PFSK-1 (cell line): ENCODE measurements around the gene ZNF630.

Experiments
- TAF1 ChIP-seq: IDR thresholded peaks from 2 replicates; pipeline ENCODE4 v1.6.1; 2012; ENCODE audit warnings: low read length, control low read depth, borderline replicate concordance; ENCODE audit not compliant: insufficient read depth
- TF ChIP-seq, protein P1 (sequence below), 2 experiments: IDR thresholded peaks; 2 replicates each; pipeline versions ENCODE4 v1.6.1 to v1.8.0; 2011 to 2012; ENCODE audit warnings: low read depth in 2 of 2, low read length in 2 of 2, control low read depth in 1 of 2, inconsistent platforms in 1 of 2, mild to moderate bottlenecking in 1 of 2, moderate library complexity in 1 of 2; ENCODE audit not compliant: insufficient read depth in 1 of 2

DNA sequence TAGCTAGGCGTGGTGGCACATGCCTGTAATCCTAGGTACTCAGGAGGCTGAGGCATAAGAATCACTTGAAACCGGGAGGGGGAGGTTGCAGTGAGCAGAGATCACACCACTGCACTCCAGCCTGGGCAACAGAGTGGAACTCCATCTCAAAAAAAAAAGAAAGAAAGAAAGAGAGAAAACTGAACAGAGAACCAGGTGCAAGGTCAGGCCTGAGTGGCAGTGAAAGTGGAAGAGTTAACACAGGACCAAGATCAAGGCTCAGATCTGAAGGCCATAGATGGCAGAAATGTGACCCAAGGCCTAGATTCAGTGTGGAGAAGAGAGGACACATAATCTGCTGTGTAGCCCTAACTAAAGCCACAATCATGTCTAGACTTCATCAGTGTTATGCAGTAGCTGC is 4.9 kb upstream of the ZNF630 start:
- TF ChIP-seq TAF1: no peak
- TF ChIP-seq, protein P1, sequence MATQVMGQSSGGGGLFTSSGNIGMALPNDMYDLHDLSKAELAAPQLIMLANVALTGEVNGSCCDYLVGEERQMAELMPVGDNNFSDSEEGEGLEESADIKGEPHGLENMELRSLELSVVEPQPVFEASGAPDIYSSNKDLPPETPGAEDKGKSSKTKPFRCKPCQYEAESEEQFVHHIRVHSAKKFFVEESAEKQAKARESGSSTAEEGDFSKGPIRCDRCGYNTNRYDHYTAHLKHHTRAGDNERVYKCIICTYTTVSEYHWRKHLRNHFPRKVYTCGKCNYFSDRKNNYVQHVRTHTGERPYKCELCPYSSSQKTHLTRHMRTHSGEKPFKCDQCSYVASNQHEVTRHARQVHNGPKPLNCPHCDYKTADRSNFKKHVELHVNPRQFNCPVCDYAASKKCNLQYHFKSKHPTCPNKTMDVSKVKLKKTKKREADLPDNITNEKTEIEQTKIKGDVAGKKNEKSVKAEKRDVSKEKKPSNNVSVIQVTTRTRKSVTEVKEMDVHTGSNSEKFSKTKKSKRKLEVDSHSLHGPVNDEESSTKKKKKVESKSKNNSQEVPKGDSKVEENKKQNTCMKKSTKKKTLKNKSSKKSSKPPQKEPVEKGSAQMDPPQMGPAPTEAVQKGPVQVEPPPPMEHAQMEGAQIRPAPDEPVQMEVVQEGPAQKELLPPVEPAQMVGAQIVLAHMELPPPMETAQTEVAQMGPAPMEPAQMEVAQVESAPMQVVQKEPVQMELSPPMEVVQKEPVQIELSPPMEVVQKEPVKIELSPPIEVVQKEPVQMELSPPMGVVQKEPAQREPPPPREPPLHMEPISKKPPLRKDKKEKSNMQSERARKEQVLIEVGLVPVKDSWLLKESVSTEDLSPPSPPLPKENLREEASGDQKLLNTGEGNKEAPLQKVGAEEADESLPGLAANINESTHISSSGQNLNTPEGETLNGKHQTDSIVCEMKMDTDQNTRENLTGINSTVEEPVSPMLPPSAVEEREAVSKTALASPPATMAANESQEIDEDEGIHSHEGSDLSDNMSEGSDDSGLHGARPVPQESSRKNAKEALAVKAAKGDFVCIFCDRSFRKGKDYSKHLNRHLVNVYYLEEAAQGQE (IDR thresholded peaks at IDR 0.05; ENCODE audit: insufficient read depth in 1 of 2, low read depth in 2 of 2, low read length in 2 of 2): no peak
